AG09309 (cell line): ENCODE results near the gene MECR.
A peak's percentile ranks its signal among the peaks of the same experiment; 100 is the strongest.
"Not testable (repeated sequence)": the region's sequence is repeated elsewhere in the genome, so short reads cannot be mapped to it uniquely, and the experiment has no call there.

Experiments
- DNase-seq: peaks from one replicate; pipeline ENCODE4 v3.0.0-alpha.2; 2010; ENCODE audit warnings: low read depth
- H3K4me3 ChIP-seq: 2 replicates; pipeline ENCODE4 v1.5.1; 2011; ENCODE audit warnings: mild to moderate bottlenecking, low read depth, low read length, moderate library complexity; ENCODE audit not compliant: control insufficient read depth
- TF ChIP-seq, protein P1 (sequence below): IDR thresholded peaks from 2 replicates; pipeline ENCODE4 v1.5.1; 2011; ENCODE audit warnings: mild to moderate bottlenecking, low read depth, low read length, inconsistent platforms; ENCODE audit not compliant: insufficient read depth, control insufficient read depth; ENCODE audit errors: missing control alignments

MECR gene

GRCh38 chr1:29156543-29157268 is 74.0 kb downstream of the MECR start:
- H3K4me3 ChIP-seq, result no peak overlapping the region
- TF ChIP-seq, protein P1, sequence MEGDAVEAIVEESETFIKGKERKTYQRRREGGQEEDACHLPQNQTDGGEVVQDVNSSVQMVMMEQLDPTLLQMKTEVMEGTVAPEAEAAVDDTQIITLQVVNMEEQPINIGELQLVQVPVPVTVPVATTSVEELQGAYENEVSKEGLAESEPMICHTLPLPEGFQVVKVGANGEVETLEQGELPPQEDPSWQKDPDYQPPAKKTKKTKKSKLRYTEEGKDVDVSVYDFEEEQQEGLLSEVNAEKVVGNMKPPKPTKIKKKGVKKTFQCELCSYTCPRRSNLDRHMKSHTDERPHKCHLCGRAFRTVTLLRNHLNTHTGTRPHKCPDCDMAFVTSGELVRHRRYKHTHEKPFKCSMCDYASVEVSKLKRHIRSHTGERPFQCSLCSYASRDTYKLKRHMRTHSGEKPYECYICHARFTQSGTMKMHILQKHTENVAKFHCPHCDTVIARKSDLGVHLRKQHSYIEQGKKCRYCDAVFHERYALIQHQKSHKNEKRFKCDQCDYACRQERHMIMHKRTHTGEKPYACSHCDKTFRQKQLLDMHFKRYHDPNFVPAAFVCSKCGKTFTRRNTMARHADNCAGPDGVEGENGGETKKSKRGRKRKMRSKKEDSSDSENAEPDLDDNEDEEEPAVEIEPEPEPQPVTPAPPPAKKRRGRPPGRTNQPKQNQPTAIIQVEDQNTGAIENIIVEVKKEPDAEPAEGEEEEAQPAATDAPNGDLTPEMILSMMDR, result no peak
- no peak for DNase-seq

GRCh38 chr1:29152046-29152805 is 78.5 kb downstream of the MECR start:
- H3K4me3 ChIP-seq, result no peak overlapping the region
- no peak for DNase-seq
- TF ChIP-seq, protein P1, result no peak

DNA sequence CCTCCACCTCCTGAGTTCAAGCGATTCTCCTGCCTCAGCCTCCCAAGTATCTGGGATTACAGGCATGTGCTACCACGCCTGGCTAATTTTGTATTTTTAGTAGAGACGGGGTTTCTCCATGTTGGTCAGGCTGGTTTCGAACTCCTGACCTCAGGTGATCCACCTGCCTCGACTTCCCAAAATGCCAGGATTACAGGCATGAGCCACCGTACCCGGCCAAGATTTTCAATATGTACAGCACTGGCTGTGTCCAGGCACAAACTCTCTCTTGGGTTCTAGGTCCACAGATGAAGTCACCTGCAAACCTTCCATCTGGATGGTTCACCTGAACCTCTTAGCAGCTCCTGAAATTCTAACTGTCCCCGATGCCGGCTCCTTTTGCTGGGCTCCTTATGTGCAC is 80.4 kb downstream of the MECR start:
- H3K4me3 ChIP-seq, DNase-seq: not testable (repeated sequence)

DNA sequence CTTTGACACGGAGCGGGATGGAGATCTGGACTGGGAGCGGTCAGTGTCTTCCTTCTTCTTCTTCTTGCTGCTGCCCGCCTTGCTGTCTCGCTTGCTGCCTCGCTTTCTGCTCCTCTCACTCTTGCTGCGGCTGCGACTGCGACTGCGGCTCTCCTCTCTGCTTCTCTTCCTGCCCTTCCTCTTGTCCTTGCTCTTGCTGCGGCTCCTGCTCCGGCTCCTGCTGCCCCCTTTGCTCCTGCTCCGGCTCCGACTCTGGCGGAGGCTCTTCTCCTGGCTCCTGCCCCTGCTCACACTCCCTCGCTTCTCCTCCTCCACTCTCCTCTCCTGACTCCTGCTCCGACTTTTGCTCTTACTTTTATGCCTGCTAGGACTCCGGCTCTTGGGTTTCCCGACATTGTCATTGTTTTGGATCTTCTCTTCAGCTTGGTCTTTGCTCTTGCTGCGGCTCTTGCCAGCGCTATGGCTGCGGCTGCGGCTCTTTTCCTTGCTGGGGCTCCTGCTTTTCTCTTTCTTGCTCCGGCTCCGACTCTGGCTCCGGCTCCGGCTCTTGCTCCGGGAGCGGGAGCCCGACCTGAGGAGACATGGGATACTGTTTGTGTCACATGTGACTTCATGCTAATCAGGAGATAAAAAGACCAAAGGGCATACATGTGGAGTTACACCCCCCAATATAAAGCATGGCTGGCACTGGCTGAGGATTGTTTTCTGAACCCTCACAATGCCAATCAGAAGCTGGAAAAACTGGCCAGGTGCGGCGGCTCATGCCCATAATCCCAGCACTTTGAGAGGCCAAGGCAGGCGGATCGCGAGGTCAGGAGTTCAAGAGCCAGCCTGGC is 81.9 kb downstream of the MECR start:
- H3K4me3 ChIP-seq, result no peak overlapping the region
- DNase-seq, result no peak
- TF ChIP-seq, protein P1, result no peak

DNA sequence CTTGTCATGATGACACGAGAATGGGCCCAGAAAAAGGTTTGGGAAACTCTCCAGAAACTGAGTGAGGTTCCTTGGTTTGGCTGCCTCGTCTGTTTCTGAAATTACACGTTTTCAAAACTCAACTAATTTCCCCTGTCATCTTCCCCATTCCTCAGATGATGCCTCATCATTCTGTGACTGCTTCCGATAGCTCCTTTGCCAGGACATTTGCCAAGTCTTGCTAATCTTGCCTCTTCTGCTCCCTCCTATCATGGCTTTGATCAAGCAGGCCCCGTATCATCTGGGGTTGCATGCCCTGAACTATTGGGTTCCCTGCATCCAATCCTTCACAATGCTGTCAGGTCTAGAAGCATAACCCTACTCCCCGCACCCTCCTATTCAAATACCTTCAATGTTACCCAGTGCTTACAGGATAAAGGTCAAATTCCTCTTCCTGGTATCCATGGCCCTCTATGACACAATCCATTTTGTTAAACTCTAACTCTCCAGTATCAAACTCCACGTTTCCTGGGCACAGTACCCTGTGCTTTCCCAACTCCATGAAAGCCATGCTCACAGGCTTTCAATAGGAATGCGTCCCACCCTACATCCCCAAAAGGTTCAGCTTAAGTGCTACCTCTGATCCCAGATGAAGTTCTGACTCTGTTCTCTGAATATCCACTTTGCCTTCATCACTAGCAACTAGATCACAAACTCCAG is 84.8 kb downstream of the MECR start:
- TF ChIP-seq, protein P1, result no peak
- DNase-seq, result peak; percentile 73
- H3K4me3 ChIP-seq, result no peak overlapping the region

DNA sequence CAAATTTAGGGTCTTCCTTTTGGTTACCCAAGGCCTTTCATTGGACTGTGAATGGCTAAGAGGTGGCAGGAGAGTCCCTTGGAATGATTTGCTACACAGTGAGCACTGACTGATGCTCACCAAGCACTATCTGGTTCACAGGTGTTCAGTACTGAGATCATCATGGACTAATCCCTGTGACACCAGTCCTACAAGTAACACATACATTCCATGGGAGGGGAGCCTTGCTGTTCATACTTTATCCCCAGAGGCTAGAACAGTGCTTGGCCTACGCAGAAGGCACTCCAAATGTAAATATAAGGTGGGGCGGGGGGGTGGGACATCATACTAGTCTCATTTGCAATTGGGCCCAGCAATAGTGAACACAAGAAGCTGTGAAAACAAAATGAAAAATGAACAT is 86.6 kb downstream of the MECR start:
- TF ChIP-seq, protein P1, result no peak
- no peak overlapping the region for H3K4me3 ChIP-seq
- DNase-seq, result no peak
